ENCODE data around the gene ADGB.
A peak's percentile ranks its signal among the peaks of the same experiment; 100 is the strongest.

The ADGB gene

GRCh38 chr6:146634022-146634421 is 35.2 kb downstream of the ADGB start:
- no peak for DNase-seq (ENCODE audit: low spot score)

- no peak for DNase-seq (ENCODE audit: low spot score)
Observed at GRCh38 chr6:146635165-146635564, 36.4 kb downstream of the ADGB start.

GRCh38 chr6:146636481-146636880 is 37.7 kb downstream of the ADGB start:
- no peak for DNase-seq (ENCODE audit: low spot score)

- DNase-seq (ENCODE audit: low spot score) = no peak
Observed at GRCh38 chr6:146642921-146643320, 44.1 kb downstream of the ADGB start.

- DNase-seq (ENCODE audit: low spot score) = no peak
Observed at GRCh38 chr6:146650799-146651481, 52.2 kb downstream of the ADGB start.

- no peak for DNase-seq (ENCODE audit: low spot score)
Observed at GRCh38 chr6:146651482-146651863, 52.7 kb downstream of the ADGB start.

- no peak for DNase-seq (ENCODE audit: low spot score)
Observed at GRCh38 chr6:146657432-146657831, 58.7 kb downstream of the ADGB start.

- DNase-seq (ENCODE audit: low spot score) = no peak
Observed at GRCh38 chr6:146664871-146665360, 66.1 kb downstream of the ADGB start.

GRCh38 chr6:146666909-146667308 is 68.1 kb downstream of the ADGB start:
- no peak for DNase-seq (ENCODE audit: low spot score)

- DNase-seq (ENCODE audit: low spot score) = no peak
Observed at GRCh38 chr6:146670161-146670560, 71.4 kb downstream of the ADGB start.

- DNase-seq (ENCODE audit: low spot score) = no peak
Observed at GRCh38 chr6:146673069-146673468, 74.3 kb downstream of the ADGB start.

- DNase-seq (ENCODE audit: low spot score) = no peak
Observed at GRCh38 chr6:146679386-146679785, 80.6 kb downstream of the ADGB start.

- no peak for DNase-seq (ENCODE audit: low spot score)
Observed at GRCh38 chr6:146682919-146683318, 84.1 kb downstream of the ADGB start.

GRCh38 chr6:146689806-146690205 is 91.0 kb downstream of the ADGB start:
- DNase-seq (ENCODE audit: low spot score) = no peak

- DNase-seq (ENCODE audit: low spot score) = no peak
Observed at GRCh38 chr6:146693342-146693741, 94.6 kb downstream of the ADGB start.

- DNase-seq (ENCODE audit: low spot score) = no peak
Observed at GRCh38 chr6:146697921-146698320, 99.1 kb downstream of the ADGB start.

GRCh38 chr6:146700078-146700686 is 101.4 kb downstream of the ADGB start:
- DNase-seq (ENCODE audit: low spot score) = peak; percentile 50

GRCh38 chr6:146701632-146702031 is 102.9 kb downstream of the ADGB start:
- no peak for DNase-seq (ENCODE audit: low spot score)

GRCh38 chr6:146709036-146709622 is 110.4 kb downstream of the ADGB start:
- DNase-seq (ENCODE audit: low spot score) = no peak

GRCh38 chr6:146719387-146719786 is 120.6 kb downstream of the ADGB start:
- DNase-seq (ENCODE audit: low spot score) = no peak

GRCh38 chr6:146739696-146740095 is 140.9 kb downstream of the ADGB start:
- no peak for DNase-seq (ENCODE audit: low spot score)

- DNase-seq (ENCODE audit: low spot score) = no peak
Observed at GRCh38 chr6:146741609-146742008, 142.8 kb downstream of the ADGB start.

- DNase-seq (ENCODE audit: low spot score) = no peak
Observed at GRCh38 chr6:146753306-146753705, 154.5 kb downstream of the ADGB start.
